ENCODE results near the gene TTLL4.

- TF ChIP-seq, protein P1, sequence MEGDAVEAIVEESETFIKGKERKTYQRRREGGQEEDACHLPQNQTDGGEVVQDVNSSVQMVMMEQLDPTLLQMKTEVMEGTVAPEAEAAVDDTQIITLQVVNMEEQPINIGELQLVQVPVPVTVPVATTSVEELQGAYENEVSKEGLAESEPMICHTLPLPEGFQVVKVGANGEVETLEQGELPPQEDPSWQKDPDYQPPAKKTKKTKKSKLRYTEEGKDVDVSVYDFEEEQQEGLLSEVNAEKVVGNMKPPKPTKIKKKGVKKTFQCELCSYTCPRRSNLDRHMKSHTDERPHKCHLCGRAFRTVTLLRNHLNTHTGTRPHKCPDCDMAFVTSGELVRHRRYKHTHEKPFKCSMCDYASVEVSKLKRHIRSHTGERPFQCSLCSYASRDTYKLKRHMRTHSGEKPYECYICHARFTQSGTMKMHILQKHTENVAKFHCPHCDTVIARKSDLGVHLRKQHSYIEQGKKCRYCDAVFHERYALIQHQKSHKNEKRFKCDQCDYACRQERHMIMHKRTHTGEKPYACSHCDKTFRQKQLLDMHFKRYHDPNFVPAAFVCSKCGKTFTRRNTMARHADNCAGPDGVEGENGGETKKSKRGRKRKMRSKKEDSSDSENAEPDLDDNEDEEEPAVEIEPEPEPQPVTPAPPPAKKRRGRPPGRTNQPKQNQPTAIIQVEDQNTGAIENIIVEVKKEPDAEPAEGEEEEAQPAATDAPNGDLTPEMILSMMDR (IDR thresholded peaks at IDR 0.05): no peak
- no peak for TF ChIP-seq POLR2A (IDR thresholded peaks at IDR 0.05)
- no peak for TF ChIP-seq POLR2AphosphoS5 (IDR thresholded peaks at IDR 0.05)
These were observed 69.4 kb downstream of the TTLL4 start for GRCh38 chr2:218780046-218780445.

Measured in breast epithelium (tissue), 3 donors.